GM06990 (cell line): ENCODE data around the gene BACH2.

Experiments
- DNase-seq: peaks from one replicate; pipeline ENCODE4 v3.0.0-alpha.2; 2011; ENCODE audit not compliant: insufficient read length; ENCODE audit errors: extremely low read depth
- H3K27me3 ChIP-seq: replicated peaks from 2 replicates; pipeline ENCODE4 v1.6.0; 2011; ENCODE audit warnings: low read length; ENCODE audit not compliant: control insufficient read depth, insufficient read depth
- H3K36me3 ChIP-seq: 2 replicates; pipeline ENCODE4 v1.5.1; 2011; ENCODE audit warnings: low read length; ENCODE audit not compliant: control insufficient read depth, insufficient read depth
- H3K4me3 ChIP-seq: replicated peaks from 2 replicates; pipeline ENCODE4 v1.5.1; 2011; ENCODE audit warnings: low read depth, mild to moderate bottlenecking, control low read depth, low read length
- TF ChIP-seq, protein P1 (sequence below): IDR thresholded peaks from 2 replicates; pipeline ENCODE4 v1.5.1; 2011; ENCODE audit warnings: low read length, control low read depth, mild to moderate bottlenecking, inconsistent platforms; ENCODE audit not compliant: insufficient read depth, poor library complexity, severe bottlenecking

BACH2 gene

DNA sequence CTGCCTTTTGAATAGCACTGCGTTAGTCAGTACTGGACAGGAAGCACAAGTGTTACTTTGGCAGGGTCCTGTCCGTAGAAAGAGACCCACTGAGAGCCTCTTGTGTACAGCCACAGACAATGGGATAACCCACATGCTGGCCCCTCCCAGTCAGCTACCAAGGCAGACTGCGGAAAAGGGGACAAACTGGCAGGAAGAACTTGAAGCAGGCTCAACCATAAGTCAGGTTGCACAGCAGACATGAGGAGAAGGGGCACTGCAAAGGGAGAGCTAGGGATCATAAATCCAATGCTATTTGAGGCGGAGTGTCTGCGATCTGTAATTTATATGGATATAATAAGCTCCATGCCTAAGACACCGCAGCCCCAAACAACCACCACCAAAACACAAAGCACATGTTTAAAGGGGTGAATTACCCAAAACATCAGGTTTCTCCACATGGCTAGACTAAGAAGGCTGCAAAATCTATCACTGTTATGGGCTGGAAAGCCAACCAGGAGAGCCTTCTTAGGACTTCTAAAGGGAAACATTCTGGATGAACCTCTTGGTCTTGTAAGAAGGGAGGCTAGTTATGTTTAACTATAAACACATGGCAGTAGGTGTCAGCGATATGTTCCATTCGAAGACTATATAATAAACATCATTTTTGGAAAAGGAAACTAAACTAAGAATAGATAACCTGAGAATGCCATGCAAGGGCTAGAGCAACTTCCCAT, 141.7 kb downstream of the BACH2 start:
- TF ChIP-seq, protein P1, sequence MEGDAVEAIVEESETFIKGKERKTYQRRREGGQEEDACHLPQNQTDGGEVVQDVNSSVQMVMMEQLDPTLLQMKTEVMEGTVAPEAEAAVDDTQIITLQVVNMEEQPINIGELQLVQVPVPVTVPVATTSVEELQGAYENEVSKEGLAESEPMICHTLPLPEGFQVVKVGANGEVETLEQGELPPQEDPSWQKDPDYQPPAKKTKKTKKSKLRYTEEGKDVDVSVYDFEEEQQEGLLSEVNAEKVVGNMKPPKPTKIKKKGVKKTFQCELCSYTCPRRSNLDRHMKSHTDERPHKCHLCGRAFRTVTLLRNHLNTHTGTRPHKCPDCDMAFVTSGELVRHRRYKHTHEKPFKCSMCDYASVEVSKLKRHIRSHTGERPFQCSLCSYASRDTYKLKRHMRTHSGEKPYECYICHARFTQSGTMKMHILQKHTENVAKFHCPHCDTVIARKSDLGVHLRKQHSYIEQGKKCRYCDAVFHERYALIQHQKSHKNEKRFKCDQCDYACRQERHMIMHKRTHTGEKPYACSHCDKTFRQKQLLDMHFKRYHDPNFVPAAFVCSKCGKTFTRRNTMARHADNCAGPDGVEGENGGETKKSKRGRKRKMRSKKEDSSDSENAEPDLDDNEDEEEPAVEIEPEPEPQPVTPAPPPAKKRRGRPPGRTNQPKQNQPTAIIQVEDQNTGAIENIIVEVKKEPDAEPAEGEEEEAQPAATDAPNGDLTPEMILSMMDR = no peak
- no peak for DNase-seq

DNA sequence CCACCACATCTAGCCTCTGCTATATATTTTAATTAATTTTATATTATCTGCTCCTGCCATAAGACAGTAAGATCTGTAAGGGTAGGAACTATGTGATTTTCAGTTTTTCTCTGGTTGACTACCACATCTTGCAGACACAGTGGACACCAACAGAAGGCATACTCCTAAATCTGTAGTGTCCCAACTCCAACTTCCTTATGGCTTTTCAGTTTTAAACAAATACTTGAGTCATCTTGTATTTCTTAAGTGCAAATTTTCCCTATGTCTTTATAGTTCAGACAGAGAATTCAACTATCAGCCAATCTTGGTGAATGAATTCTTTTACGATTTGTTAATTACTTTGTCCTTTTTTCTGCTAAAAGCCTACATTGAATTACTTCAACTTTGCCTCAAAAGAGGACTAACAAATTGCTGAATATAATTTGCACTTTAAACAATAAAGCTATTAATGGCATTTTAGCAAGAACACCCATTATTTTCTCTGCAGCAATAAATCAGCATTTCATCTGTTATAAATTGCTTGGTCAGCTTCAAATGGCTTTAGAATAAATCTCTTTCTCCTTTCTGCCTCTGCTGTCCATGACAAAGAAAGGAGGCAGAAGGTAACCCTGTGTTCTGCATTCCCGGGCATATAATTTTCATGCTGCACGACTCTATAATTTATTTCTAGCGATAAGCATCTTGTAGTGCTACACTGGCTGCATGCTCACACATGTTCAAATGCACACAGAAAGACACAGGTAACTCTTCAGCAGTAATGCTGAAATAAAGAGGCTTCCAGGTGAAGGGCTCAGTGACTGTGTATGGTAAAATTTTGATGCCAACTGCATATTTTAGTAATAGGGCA, 144.8 kb downstream of the BACH2 start:
- no peak for DNase-seq
- Histone ChIP-seq H3K4me3 (no peak overlapping the region), H3K36me3 (no peaks in the 10 kb centered on the region), H3K27me3 (no peaks in the 10 kb centered on the region)
- TF ChIP-seq, protein P1 = no peak

More for the DNA sequence above, 141.7 kb downstream of the BACH2 start:
- H3K27me3 ChIP-seq = no peaks in the 10 kb centered on the region
- H3K4me3 ChIP-seq = no peak overlapping the region
- H3K36me3 ChIP-seq = no peaks in the 10 kb centered on the region

DNA sequence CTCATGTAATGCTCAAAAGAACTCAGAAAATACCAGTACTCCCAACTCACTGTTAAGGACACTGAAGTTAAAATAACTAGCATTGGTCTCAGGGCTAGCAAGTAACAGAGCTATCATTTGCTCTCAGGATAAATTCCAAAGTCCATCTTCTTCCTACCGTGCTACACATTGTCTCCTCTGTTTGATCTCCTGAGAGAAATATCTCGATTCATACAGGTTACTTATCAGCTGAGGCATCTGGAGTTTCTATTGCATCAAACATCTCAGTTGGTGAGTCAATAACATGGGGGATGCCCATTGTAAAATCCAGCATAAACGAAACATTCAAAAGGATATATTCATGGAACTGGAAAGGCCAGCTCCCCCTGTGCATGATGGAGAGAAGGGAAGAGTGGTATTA, 147.4 kb downstream of the BACH2 start:
- TF ChIP-seq, protein P1 = no peak
- Histone ChIP-seq H3K36me3 (no peaks in the 10 kb centered on the region), H3K27me3 (no peaks in the 10 kb centered on the region), H3K4me3 (no peak overlapping the region)
- DNase-seq = no peak

DNA sequence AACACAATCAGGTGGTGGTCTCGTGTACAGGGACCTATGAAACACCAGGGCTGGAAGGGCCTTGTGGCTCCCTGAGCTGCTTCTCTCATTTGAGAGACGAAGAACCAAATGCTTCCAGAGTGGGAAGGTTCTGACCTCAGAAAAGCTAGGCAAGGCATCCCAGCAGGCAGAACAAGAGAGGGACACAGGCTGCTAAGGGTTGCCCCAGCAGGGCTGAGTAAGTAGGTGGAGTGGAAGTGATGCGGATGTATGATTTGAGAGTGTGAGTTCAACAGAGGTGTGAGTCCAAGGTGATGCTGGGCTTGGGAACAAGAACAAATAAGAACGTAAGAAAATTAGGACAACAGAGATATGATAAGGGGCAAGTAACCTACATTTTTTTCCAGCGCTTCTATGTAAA, 147.8 kb downstream of the BACH2 start:
- H3K36me3 ChIP-seq = no peaks in the 10 kb centered on the region
- DNase-seq = no peak
- no peaks in the 10 kb centered on the region for H3K27me3 ChIP-seq
- TF ChIP-seq, protein P1 = no peak
- no peak overlapping the region for H3K4me3 ChIP-seq

DNA sequence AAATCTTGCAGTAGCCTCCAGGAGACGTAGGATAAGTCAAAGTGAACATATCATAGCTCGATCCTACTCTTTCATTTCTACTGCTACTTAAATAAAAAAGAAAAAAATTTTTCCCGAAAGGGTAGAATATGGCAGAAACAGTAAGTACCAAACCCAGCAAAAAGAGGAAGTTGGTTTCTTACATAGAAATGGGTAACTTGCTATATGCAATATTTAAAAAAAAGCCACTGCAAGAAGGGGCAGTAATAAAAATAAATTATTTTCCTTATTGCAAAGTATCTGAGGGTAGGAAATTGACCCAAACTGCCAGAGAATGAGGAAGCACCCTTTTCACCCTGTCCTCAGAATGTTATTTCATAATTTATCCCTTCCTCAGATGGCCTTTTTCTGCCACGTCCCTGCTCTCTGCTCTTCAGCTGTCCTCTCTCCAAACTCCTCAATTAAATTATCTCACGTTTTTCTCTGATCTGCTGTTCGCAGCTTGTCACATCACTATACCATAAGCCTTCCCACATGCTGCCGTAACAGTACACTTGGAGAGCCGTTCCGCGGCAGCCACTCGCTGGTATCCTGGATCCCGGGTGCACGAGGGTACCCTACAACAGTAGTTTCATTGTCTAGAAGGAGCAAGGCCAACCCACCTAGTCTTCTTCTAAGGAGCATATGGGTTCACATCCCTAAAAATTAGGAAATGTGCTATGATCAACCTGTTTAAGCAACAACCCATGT, 149.6 kb downstream of the BACH2 start:
- Histone ChIP-seq H3K36me3 (no peaks in the 10 kb centered on the region), H3K4me3 (no peak overlapping the region), H3K27me3 (no peaks in the 10 kb centered on the region)
- TF ChIP-seq, protein P1 = no peak
- DNase-seq = no peak
